Stimulated activated naive CD4-positive, alpha-beta T cell treated with Interleukin-2 at 50 U/mL for 16 hours (primary cell): ENCODE measurements around the gene HYCC1.
"Not testable (repeated sequence)": the region's sequence is repeated elsewhere in the genome, so short reads cannot be mapped to it uniquely, and the experiment has no call there.

Experiments used
- DNase-seq: peaks from one replicate; lab custom pipeline; 2025; lab: John Stamatoyannopoulos, UW

Gene HYCC1

GRCh38 chr7:23013715-23014649, at the start of gene HYCC1:
TSS of gene HYCC1 (minus strand) at chr7:23014130. CDS start at chr7:22991111, 23,019 bp downstream.
- DNase-seq, result peak; percentile 99

GRCh38 chr7:23062452-23062851, 48.5 kb upstream of the HYCC1 start:
- no peak for DNase-seq

GRCh38 chr7:23061327-23061726, 47.4 kb upstream of the HYCC1 start:
- no peak for DNase-seq

- DNase-seq, result no peak
Observed at GRCh38 chr7:23058408-23059096, 44.6 kb upstream of the HYCC1 start.

GRCh38 chr7:23055582-23056178, 41.8 kb upstream of the HYCC1 start:
- DNase-seq, result peak; percentile 29

- not testable (repeated sequence) for DNase-seq
Observed at GRCh38 chr7:23051124-23051485, 37.2 kb upstream of the HYCC1 start.

GRCh38 chr7:23046336-23046735, 32.4 kb upstream of the HYCC1 start:
- not testable (repeated sequence) for DNase-seq

- not testable (repeated sequence) for DNase-seq
Observed at GRCh38 chr7:23045086-23045485, 31.2 kb upstream of the HYCC1 start.

GRCh38 chr7:23044581-23044980, 30.7 kb upstream of the HYCC1 start:
- no peak for DNase-seq

- DNase-seq, result no peak
Observed at GRCh38 chr7:23043441-23043840, 29.5 kb upstream of the HYCC1 start.

GRCh38 chr7:23039674-23040073, 25.7 kb upstream of the HYCC1 start:
- DNase-seq, result not testable (repeated sequence)

GRCh38 chr7:23035542-23036371, 21.8 kb upstream of the HYCC1 start:
- DNase-seq, result not testable (repeated sequence)

- no peak for DNase-seq
Observed at GRCh38 chr7:23027261-23027660, 13.3 kb upstream of the HYCC1 start.

GRCh38 chr7:23026164-23026563, 12.2 kb upstream of the HYCC1 start:
- no peak for DNase-seq

GRCh38 chr7:23024454-23024853, 10.5 kb upstream of the HYCC1 start:
- DNase-seq, result no peak

GRCh38 chr7:23022851-23023250, 8.9 kb upstream of the HYCC1 start:
- no peak for DNase-seq

GRCh38 chr7:23022258-23022769, 8.4 kb upstream of the HYCC1 start:
- no peak for DNase-seq

- DNase-seq, result no peak
Observed at GRCh38 chr7:23021596-23021995, 7.7 kb upstream of the HYCC1 start.

GRCh38 chr7:23020742-23021401, 6.9 kb upstream of the HYCC1 start:
- DNase-seq, result no peak

GRCh38 chr7:23018750-23019149, 4.8 kb upstream of the HYCC1 start:
- DNase-seq, result no peak

- DNase-seq, result no peak
Observed at GRCh38 chr7:23017309-23017708, 3.4 kb upstream of the HYCC1 start.
